Glutamatergic neuron (in vitro differentiated cells): ENCODE data around the gene PAK1. TPM values are rescaled to one million over a fixed set of nuclear protein-coding genes. Genes with fewer than 3 reads are reported as not detected.
A peak's percentile ranks its signal among the peaks of the same experiment; 100 is the strongest.

Source experiments
- DNase-seq: peaks from one replicate; pipeline ENCODE4 v3.0.0; 2022
- H3K27ac Mint-ChIP-seq: one replicate; pipeline ENCODE4 v1.8.0; 2020; ENCODE audit warnings: mild to moderate bottlenecking, mixed read lengths, inconsistent platforms; ENCODE audit not compliant: unreplicated experiment
- H3K27me3 Mint-ChIP-seq: one replicate; pipeline ENCODE4 v1.8.0; 2020; ENCODE audit warnings: mild to moderate bottlenecking, moderate library complexity, mixed read lengths, inconsistent platforms; ENCODE audit not compliant: unreplicated experiment
- H3K36me3 Mint-ChIP-seq: one replicate; pipeline ENCODE4 v1.8.0; 2020; ENCODE audit warnings: mild to moderate bottlenecking, mixed read lengths, inconsistent platforms; ENCODE audit not compliant: unreplicated experiment
- H3K4me1 Mint-ChIP-seq: one replicate; pipeline ENCODE4 v1.8.0; 2020; ENCODE audit warnings: mild to moderate bottlenecking, low read depth, mixed read lengths, inconsistent platforms; ENCODE audit not compliant: unreplicated experiment
- H3K4me3 Mint-ChIP-seq: one replicate; pipeline ENCODE4 v1.8.0; 2020; ENCODE audit warnings: mild to moderate bottlenecking, mixed read lengths, inconsistent platforms; ENCODE audit not compliant: unreplicated experiment
- H3K9me3 Mint-ChIP-seq: one replicate; pipeline ENCODE4 v1.8.0; 2020; ENCODE audit warnings: mild to moderate bottlenecking, moderate library complexity, mixed read lengths, inconsistent platforms; ENCODE audit not compliant: unreplicated experiment
- total RNA-seq: library from RNA; stranded (reverse); fragmentation: NEBNext Ultra II Directional; extraction: Animal tissue kit (Norgen Biotek cat#: 25700); gene quantifications from one replicate; pipeline ENCODE4 v1.2.1, GENCODE V29; 2021; ENCODE audit not compliant: unreplicated experiment
- TF ChIP-seq, protein P1 (sequence below): fragments of 200-600 bp; sonication (generic); IDR thresholded peaks from one replicate; pipeline ENCODE4 v1.5.0; 2021; ENCODE audit not compliant: partially characterized antibody, unreplicated experiment

PAK1 gene
- total RNA-seq, 1 donor from 2014 or later, result 126 TPM

DNA sequence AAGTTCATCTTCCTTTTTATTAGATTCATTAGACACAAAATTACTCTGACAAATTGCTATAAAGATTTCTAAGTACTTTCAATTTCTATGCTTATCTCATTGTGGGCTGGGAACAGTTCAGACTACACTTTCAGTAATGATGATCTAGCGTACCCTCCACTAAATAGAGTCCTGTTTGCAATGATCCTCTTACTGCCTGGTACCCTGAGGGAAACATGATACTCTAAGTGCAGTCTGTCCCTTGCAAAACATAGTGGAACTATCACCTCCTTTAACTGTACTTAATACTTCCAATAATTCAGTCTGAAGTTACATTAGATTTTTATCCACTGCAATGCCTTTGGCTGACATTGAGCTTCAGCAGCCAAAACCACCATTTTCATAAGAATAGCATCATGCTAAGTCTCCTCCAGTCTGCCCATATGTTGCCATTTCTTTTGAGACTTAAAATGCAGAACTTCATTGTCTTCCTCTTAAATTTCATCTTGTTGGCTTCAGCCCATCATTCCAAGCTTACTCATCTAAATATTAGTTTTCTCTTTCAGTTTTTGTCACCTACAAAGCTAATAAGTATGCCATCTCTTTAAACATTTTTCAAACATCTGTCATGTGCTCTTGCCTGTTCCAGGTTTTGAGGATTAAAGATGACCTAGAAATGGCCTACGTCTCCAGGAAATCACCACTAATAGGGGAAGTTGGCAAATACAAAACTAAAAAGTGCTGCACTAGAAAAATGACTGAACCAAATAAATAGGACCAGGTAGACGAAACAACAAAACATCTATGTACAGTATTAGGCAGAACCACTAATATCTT, 55.5 kb downstream of the PAK1 start:
- peak overlapping the region; percentile 9 for H3K27ac Mint-ChIP-seq
- no peaks in the 10 kb centered on the region for H3K27me3 Mint-ChIP-seq
- H3K9me3 Mint-ChIP-seq, result peaks cover 5% of the 10 kb centered on the region
- TF ChIP-seq, protein P1, sequence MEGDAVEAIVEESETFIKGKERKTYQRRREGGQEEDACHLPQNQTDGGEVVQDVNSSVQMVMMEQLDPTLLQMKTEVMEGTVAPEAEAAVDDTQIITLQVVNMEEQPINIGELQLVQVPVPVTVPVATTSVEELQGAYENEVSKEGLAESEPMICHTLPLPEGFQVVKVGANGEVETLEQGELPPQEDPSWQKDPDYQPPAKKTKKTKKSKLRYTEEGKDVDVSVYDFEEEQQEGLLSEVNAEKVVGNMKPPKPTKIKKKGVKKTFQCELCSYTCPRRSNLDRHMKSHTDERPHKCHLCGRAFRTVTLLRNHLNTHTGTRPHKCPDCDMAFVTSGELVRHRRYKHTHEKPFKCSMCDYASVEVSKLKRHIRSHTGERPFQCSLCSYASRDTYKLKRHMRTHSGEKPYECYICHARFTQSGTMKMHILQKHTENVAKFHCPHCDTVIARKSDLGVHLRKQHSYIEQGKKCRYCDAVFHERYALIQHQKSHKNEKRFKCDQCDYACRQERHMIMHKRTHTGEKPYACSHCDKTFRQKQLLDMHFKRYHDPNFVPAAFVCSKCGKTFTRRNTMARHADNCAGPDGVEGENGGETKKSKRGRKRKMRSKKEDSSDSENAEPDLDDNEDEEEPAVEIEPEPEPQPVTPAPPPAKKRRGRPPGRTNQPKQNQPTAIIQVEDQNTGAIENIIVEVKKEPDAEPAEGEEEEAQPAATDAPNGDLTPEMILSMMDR, result no peak
- peaks cover 22% of the 10 kb centered on the region for H3K4me1 Mint-ChIP-seq
- DNase-seq, result no peak
- H3K4me3 Mint-ChIP-seq, result no peak overlapping the region
- H3K36me3 Mint-ChIP-seq, result no peaks in the 10 kb centered on the region

DNA sequence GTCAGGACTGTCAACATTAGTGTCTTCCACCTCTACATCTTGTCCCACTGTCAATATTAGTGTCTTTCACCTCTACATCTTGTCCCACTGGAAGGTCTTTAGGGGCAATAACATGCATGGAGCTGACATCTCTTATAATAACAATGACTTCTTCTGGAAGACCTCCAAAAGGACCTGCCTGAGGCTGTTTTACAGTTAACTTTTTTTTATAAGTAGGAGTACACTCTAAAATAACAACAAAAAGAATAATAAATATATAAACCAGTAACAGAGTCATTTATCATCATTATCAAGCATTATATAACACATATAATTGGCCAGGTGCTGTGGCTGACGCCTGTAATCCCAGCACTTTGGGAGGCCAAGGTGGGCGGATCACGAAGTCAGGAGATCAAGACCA, 57.5 kb downstream of the PAK1 start:
- TF ChIP-seq, protein P1, result no peak
- Mint-ChIP-seq H3K9me3 (peaks cover 5% of the 10 kb centered on the region), H3K4me1 (peaks cover 28% of the 10 kb centered on the region)

DNA sequence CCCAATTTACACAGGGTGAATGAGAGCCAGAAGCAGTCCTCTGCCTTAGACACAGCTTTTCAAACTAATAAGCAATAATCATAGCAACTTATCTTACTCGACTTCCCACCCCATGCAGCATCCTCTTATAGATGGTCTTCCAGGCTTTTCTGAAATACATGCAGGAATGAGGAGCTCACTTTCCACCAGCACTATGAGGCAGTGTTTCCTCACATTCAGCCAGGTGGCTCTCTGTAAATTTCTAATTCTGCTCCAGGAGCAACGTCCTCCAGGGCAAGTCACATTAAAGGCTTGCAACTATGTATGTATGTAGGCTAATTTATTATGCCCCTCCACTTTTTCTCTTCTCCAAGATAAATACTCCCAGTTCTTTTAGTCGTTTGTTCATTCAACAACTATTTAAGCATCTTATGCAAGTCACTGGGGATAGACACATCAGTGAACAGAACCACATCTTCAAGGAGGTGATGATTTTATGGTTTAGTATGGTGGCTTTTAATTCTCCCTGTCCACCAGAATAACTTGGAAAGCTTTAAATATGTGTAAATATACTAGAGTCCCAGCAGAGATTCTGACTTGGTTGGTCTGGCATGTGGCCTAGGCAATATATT, 59.9 kb downstream of the PAK1 start:
- no peaks in the 10 kb centered on the region for H3K36me3 Mint-ChIP-seq
- peaks cover 27% of the 10 kb centered on the region for H3K4me1 Mint-ChIP-seq
- peaks cover 9% of the 10 kb centered on the region for H3K9me3 Mint-ChIP-seq
- no peaks in the 10 kb centered on the region for H3K27me3 Mint-ChIP-seq
- DNase-seq, result no peak
- H3K27ac Mint-ChIP-seq, result no peak overlapping the region
- TF ChIP-seq, protein P1, result no peak
- no peak overlapping the region for H3K4me3 Mint-ChIP-seq

More for the DNA sequence above, 57.5 kb downstream of the PAK1 start:
- Mint-ChIP-seq H3K4me3 (no peak overlapping the region), H3K27me3 (no peaks in the 10 kb centered on the region), H3K36me3 (no peaks in the 10 kb centered on the region), H3K27ac (no peak overlapping the region)
- no peak for DNase-seq

GRCh38 chr11:77412814-77413213, 61.1 kb downstream of the PAK1 start:
- Mint-ChIP-seq H3K36me3 (no peaks in the 10 kb centered on the region), H3K9me3 (peaks cover 5% of the 10 kb centered on the region), H3K27ac (no peak overlapping the region), H3K27me3 (no peaks in the 10 kb centered on the region), H3K4me3 (peak overlapping the region; percentile 66), H3K4me1 (peaks cover 28% of the 10 kb centered on the region)
- TF ChIP-seq, protein P1, result no peak
- DNase-seq, result no peak
